GM19324 (cell line): ENCODE measurements around the gene CUTA.

ENCODE experiments used
- ATAC-seq: cut with Tn5 transposase; IDR thresholded peaks from one replicate; pipeline ENCODE4 v1.9.1; 2021; ENCODE audit warnings: mild to moderate bottlenecking, moderate library complexity; ENCODE audit not compliant: unreplicated experiment, low FRiP score

CUTA gene

GRCh38 chr6:33417903-33418689 is at the start of gene CUTA:
Gene CUTA, minus strand, starts transcription at chr6:33418107. Its CDS starts 107 bp downstream, at chr6:33418000.
- peak; percentile 92 for ATAC-seq

- ATAC-seq = no peak
Measured at GRCh38 chr6:33467091-33467490, 49.2 kb upstream of the CUTA start.

- no peak for ATAC-seq
Measured at GRCh38 chr6:33466075-33466735, 48.3 kb upstream of the CUTA start.

GRCh38 chr6:33459226-33459625 is 41.3 kb upstream of the CUTA start:
- ATAC-seq = no peak

GRCh38 chr6:33458676-33459075 is 40.8 kb upstream of the CUTA start:
- no peak for ATAC-seq

- ATAC-seq = no peak
Measured at GRCh38 chr6:33456156-33456555, 38.2 kb upstream of the CUTA start.

- no peak for ATAC-seq
Measured at GRCh38 chr6:33455051-33455450, 37.1 kb upstream of the CUTA start.

GRCh38 chr6:33454009-33454946 is 36.4 kb upstream of the CUTA start, which contains the start of gene ZBTB9:
Gene ZBTB9, plus strand, starts transcription at chr6:33454576. Its CDS starts 525 bp downstream, at chr6:33455101.
- peak; percentile 96 for ATAC-seq

GRCh38 chr6:33453393-33454008 is 35.6 kb upstream of the CUTA start:
- ATAC-seq = no peak

- ATAC-seq = no peak
Measured at GRCh38 chr6:33452496-33452895, 34.6 kb upstream of the CUTA start.

- no peak for ATAC-seq
Measured at GRCh38 chr6:33451606-33452005, 33.7 kb upstream of the CUTA start.

GRCh38 chr6:33450434-33450833 is 32.5 kb upstream of the CUTA start:
- ATAC-seq = no peak

- no peak for ATAC-seq
Measured at GRCh38 chr6:33446356-33446755, 28.4 kb upstream of the CUTA start.

GRCh38 chr6:33445119-33445603 is 27.3 kb upstream of the CUTA start:
- ATAC-seq = no peak

- ATAC-seq = no peak
Measured at GRCh38 chr6:33443619-33444504, 26.0 kb upstream of the CUTA start.

- ATAC-seq = no peak
Measured at GRCh38 chr6:33443025-33443424, 25.1 kb upstream of the CUTA start.

- no peak for ATAC-seq
Measured at GRCh38 chr6:33442283-33442682, 24.4 kb upstream of the CUTA start.

- ATAC-seq = no peak
Measured at GRCh38 chr6:33441457-33441856, 23.6 kb upstream of the CUTA start.

- no peak for ATAC-seq
Measured at GRCh38 chr6:33440649-33441309, 22.9 kb upstream of the CUTA start.
